Astrocyte (in vitro differentiated cells and primary cell): ENCODE results near the gene CHD6. TPM values are rescaled to one million over a fixed set of nuclear protein-coding genes. Genes with fewer than 3 reads are reported as not detected.

Experiments used
- DNase-seq: peaks from one replicate; pipeline ENCODE4 v3.0.0-alpha.2; 2010; ENCODE audit warnings: low read depth
- FAIRE-seq: peaks from 2 replicates; lab custom pipeline; 2011; peaks lifted over from hg19 to GRCh38; lab: Jason Lieb, UNC
- H2AFZ ChIP-seq: 2 replicates; pipeline ENCODE4 v1.6.0; 2012; ENCODE audit warnings: low read depth, low read length, inconsistent platforms
- H3K27ac ChIP-seq: 2 replicates; pipeline ENCODE4 v1.5.1; 2011; ENCODE audit warnings: low read depth, low read length, inconsistent platforms
- H3K27me3 ChIP-seq: 2 replicates; pipeline ENCODE4 v1.6.0; 2011; ENCODE audit warnings: low read length, inconsistent platforms; ENCODE audit not compliant: insufficient read depth
- H3K36me3 ChIP-seq: 2 replicates; pipeline ENCODE4 v1.5.1; 2011; ENCODE audit warnings: low read length, inconsistent platforms; ENCODE audit not compliant: insufficient read depth
- H3K4me1 ChIP-seq: 2 replicates; pipeline ENCODE4 v1.5.1; 2011; ENCODE audit warnings: low read length, inconsistent platforms; ENCODE audit not compliant: insufficient read depth
- H3K4me2 ChIP-seq: 2 replicates; pipeline ENCODE4 v1.6.0; 2012; ENCODE audit warnings: low read length, inconsistent platforms
- H3K4me3 ChIP-seq: 2 replicates; pipeline ENCODE4 v1.5.1; 2011; ENCODE audit warnings: low read depth, mild to moderate bottlenecking, low read length, inconsistent platforms; ENCODE audit not compliant: insufficient read depth
- H3K79me2 ChIP-seq: 2 replicates; pipeline ENCODE4 v1.6.0; 2012; ENCODE audit warnings: mild to moderate bottlenecking, low read length, inconsistent platforms; ENCODE audit not compliant: insufficient read depth
- H3K9ac ChIP-seq: 2 replicates; pipeline ENCODE4 v1.6.0; 2012; ENCODE audit warnings: mild to moderate bottlenecking, low read length, inconsistent platforms
- H3K9me3 ChIP-seq: 2 replicates; pipeline ENCODE4 v1.5.1; 2012; ENCODE audit warnings: low read depth, mild to moderate bottlenecking, low read length, inconsistent platforms; ENCODE audit not compliant: insufficient read depth
- H4K20me1 ChIP-seq: 2 replicates; pipeline ENCODE4 v1.6.0; 2012; ENCODE audit warnings: low read length, inconsistent platforms; ENCODE audit not compliant: insufficient read depth
- H3K27ac Mint-ChIP-seq: one replicate; pipeline ENCODE4 v1.8.0; 2021; ENCODE audit warnings: mild to moderate bottlenecking, mixed read lengths; ENCODE audit not compliant: unreplicated experiment
- H3K27me3 Mint-ChIP-seq: one replicate; pipeline ENCODE4 v1.8.0; 2021; ENCODE audit warnings: low read depth, mixed read lengths; ENCODE audit not compliant: unreplicated experiment
- H3K36me3 Mint-ChIP-seq: one replicate; pipeline ENCODE4 v1.8.0; 2021; ENCODE audit warnings: low read depth, mixed read lengths; ENCODE audit not compliant: unreplicated experiment
- H3K4me1 Mint-ChIP-seq: one replicate; pipeline ENCODE4 v1.8.0; 2021; ENCODE audit warnings: low read depth, mixed read lengths; ENCODE audit not compliant: unreplicated experiment
- H3K4me3 Mint-ChIP-seq: one replicate; pipeline ENCODE4 v1.8.0; 2021; ENCODE audit warnings: mild to moderate bottlenecking, moderate library complexity, mixed read lengths; ENCODE audit not compliant: unreplicated experiment
- H3K9me3 Mint-ChIP-seq: one replicate; pipeline ENCODE4 v1.8.0; 2021; ENCODE audit warnings: mild to moderate bottlenecking, mixed read lengths; ENCODE audit not compliant: unreplicated experiment
- EZH2 ChIP-seq: IDR thresholded peaks from 2 replicates; pipeline ENCODE4 v1.6.1; 2012; ENCODE audit warnings: mild to moderate bottlenecking, low read length, inconsistent platforms; ENCODE audit not compliant: insufficient read depth
- total RNA-seq: library from RNA; stranded (reverse); gene quantifications from 2 replicates; pipeline ENCODE4 v1.2.1, GENCODE V29; 2021
- TF ChIP-seq, protein P1 (sequence below): IDR thresholded peaks from 2 replicates; pipeline ENCODE4 v1.5.1; 2011; ENCODE audit warnings: low read depth, mild to moderate bottlenecking, inconsistent platforms, low read length, moderate library complexity; ENCODE audit not compliant: insufficient read depth

Gene CHD6
- total RNA-seq, 1 donor from 2014 or later, result 44.7 TPM

GRCh38 chr20:41355192-41355591 is 263.0 kb downstream of the CHD6 start:
- H3K4me2 ChIP-seq, result no peak overlapping the region
- H3K4me1 Mint-ChIP-seq, result no peaks in the 10 kb centered on the region
- H3K27ac Mint-ChIP-seq, result no peak overlapping the region
- no peaks in the 10 kb centered on the region for H3K4me1 ChIP-seq
- no peak for TF ChIP-seq EZH2
- TF ChIP-seq, protein P1, sequence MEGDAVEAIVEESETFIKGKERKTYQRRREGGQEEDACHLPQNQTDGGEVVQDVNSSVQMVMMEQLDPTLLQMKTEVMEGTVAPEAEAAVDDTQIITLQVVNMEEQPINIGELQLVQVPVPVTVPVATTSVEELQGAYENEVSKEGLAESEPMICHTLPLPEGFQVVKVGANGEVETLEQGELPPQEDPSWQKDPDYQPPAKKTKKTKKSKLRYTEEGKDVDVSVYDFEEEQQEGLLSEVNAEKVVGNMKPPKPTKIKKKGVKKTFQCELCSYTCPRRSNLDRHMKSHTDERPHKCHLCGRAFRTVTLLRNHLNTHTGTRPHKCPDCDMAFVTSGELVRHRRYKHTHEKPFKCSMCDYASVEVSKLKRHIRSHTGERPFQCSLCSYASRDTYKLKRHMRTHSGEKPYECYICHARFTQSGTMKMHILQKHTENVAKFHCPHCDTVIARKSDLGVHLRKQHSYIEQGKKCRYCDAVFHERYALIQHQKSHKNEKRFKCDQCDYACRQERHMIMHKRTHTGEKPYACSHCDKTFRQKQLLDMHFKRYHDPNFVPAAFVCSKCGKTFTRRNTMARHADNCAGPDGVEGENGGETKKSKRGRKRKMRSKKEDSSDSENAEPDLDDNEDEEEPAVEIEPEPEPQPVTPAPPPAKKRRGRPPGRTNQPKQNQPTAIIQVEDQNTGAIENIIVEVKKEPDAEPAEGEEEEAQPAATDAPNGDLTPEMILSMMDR, result no peak
- no peaks in the 10 kb centered on the region for H3K36me3 ChIP-seq
- no peaks in the 10 kb centered on the region for H3K9me3 Mint-ChIP-seq
- H3K27ac ChIP-seq, result no peak overlapping the region
- no peak for FAIRE-seq
- H4K20me1 ChIP-seq, result no peaks in the 10 kb centered on the region
- no peak overlapping the region for H3K4me3 Mint-ChIP-seq
- DNase-seq, result no peak
- H3K4me3 ChIP-seq, result no peak overlapping the region
- no peaks in the 10 kb centered on the region for H3K9me3 ChIP-seq
- no peak overlapping the region for H3K9ac ChIP-seq
- H3K79me2 ChIP-seq, result no peaks in the 10 kb centered on the region
- H3K27me3 ChIP-seq, result no peaks in the 10 kb centered on the region
- no peaks in the 10 kb centered on the region for H3K27me3 Mint-ChIP-seq
- H3K36me3 Mint-ChIP-seq, result peaks cover 50% of the 10 kb centered on the region
- H2AFZ ChIP-seq, result no peak overlapping the region

- H3K27me3 Mint-ChIP-seq, result no peaks in the 10 kb centered on the region
- Histone ChIP-seq H3K4me1 (no peaks in the 10 kb centered on the region), H2AFZ (no peak overlapping the region), H3K36me3 (no peaks in the 10 kb centered on the region), H3K79me2 (no peaks in the 10 kb centered on the region), H3K9me3 (no peaks in the 10 kb centered on the region), H3K27me3 (no peaks in the 10 kb centered on the region), H3K4me3 (no peak overlapping the region), H4K20me1 (no peaks in the 10 kb centered on the region), H3K27ac (no peak overlapping the region), H3K4me2 (no peak overlapping the region), H3K9ac (no peak overlapping the region)
- FAIRE-seq (no peak), DNase-seq (no peak)
- H3K36me3 Mint-ChIP-seq, result peaks cover 44% of the 10 kb centered on the region
- no peaks in the 10 kb centered on the region for H3K9me3 Mint-ChIP-seq
- H3K4me3 Mint-ChIP-seq, result no peak overlapping the region
- no peaks in the 10 kb centered on the region for H3K4me1 Mint-ChIP-seq
- H3K27ac Mint-ChIP-seq, result no peak overlapping the region
- no peak for TF ChIP-seq EZH2
- TF ChIP-seq, protein P1, result no peak
Observed at GRCh38 chr20:41353530-41353929, 264.6 kb downstream of the CHD6 start.

DNA sequence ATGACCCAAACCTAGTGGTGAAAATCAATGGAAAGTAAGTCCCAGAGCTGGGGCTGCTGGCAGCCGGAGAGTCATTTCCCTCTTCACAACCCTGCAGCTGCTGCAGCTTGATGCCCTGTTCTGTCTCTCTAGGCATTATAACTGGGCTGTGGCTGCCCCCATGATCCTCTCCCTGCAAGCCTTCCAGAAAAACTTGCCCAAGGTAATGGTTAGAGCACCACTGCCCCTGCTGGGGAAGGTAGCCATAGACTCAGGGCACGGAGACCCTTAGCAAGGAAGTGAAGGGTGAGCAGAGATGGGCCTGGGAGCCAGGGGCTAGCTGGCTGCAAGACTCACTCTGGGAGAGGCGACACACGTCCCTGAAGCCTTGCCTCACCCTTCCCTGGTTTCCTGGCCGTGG is 265.5 kb downstream of the CHD6 start:
- DNase-seq, result no peak
- no peaks in the 10 kb centered on the region for H3K4me1 ChIP-seq
- Mint-ChIP-seq H3K9me3 (no peaks in the 10 kb centered on the region), H3K36me3 (peaks cover 42% of the 10 kb centered on the region), H3K27me3 (no peaks in the 10 kb centered on the region), H3K4me1 (no peaks in the 10 kb centered on the region), H3K4me3 (no peak overlapping the region), H3K27ac (no peak overlapping the region)
- no peak overlapping the region for H3K27ac ChIP-seq
- no peaks in the 10 kb centered on the region for H4K20me1 ChIP-seq
- no peak overlapping the region for H2AFZ ChIP-seq
- no peaks in the 10 kb centered on the region for H3K27me3 ChIP-seq
- no peak for TF ChIP-seq EZH2
- TF ChIP-seq, protein P1, result no peak
- FAIRE-seq, result no peak
- H3K9me3 ChIP-seq, result no peaks in the 10 kb centered on the region
- H3K36me3 ChIP-seq, result no peaks in the 10 kb centered on the region
- no peak overlapping the region for H3K4me2 ChIP-seq
- H3K4me3 ChIP-seq, result no peak overlapping the region
- H3K9ac ChIP-seq, result no peak overlapping the region
- H3K79me2 ChIP-seq, result no peaks in the 10 kb centered on the region
